Lower leg skin (tissue), 3 donors: Measurements from ENCODE around the gene CDH11.

Experiments used
- POLR2A ChIP-seq, 2 donors: fragments of 450-650 bp; IDR thresholded peaks; one replicate each; pipeline ENCODE4 v1.6.1; 2016 to 2017; ENCODE audit warnings: antibody characterized with exemption in 2 of 2, mild to moderate bottlenecking in 1 of 2, moderate library complexity in 1 of 2
- TF ChIP-seq, protein P1 (sequence below), 3 donors: fragments of 450-650 bp; IDR thresholded peaks; one replicate each; pipeline ENCODE4 v1.5.1; 2016; ENCODE audit warnings: antibody characterized with exemption in 3 of 3, mild to moderate bottlenecking in 3 of 3, moderate library complexity in 2 of 3

GRCh38 chr16:65032387-65032786 lies 89.5 kb downstream of the CDH11 start:
- no peak for TF ChIP-seq POLR2A (IDR thresholded peaks at IDR 0.05)
- TF ChIP-seq, protein P1, sequence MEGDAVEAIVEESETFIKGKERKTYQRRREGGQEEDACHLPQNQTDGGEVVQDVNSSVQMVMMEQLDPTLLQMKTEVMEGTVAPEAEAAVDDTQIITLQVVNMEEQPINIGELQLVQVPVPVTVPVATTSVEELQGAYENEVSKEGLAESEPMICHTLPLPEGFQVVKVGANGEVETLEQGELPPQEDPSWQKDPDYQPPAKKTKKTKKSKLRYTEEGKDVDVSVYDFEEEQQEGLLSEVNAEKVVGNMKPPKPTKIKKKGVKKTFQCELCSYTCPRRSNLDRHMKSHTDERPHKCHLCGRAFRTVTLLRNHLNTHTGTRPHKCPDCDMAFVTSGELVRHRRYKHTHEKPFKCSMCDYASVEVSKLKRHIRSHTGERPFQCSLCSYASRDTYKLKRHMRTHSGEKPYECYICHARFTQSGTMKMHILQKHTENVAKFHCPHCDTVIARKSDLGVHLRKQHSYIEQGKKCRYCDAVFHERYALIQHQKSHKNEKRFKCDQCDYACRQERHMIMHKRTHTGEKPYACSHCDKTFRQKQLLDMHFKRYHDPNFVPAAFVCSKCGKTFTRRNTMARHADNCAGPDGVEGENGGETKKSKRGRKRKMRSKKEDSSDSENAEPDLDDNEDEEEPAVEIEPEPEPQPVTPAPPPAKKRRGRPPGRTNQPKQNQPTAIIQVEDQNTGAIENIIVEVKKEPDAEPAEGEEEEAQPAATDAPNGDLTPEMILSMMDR (IDR thresholded peaks at IDR 0.05), result no peak
